GM20000 (cell line): Measurements from ENCODE around the gene SRRM5.

ENCODE experiments used
- DNase-seq: peaks from one replicate; pipeline ENCODE4 v3.0.0; 2012; ENCODE audit warnings: low spot score
- TF ChIP-seq, protein P1 (sequence below): IDR thresholded peaks from 2 replicates; pipeline ENCODE4 v1.5.1; 2012; ENCODE audit warnings: mild to moderate bottlenecking, control low read depth; ENCODE audit errors: extremely low read depth, missing control alignments

SRRM5 gene, protein sequence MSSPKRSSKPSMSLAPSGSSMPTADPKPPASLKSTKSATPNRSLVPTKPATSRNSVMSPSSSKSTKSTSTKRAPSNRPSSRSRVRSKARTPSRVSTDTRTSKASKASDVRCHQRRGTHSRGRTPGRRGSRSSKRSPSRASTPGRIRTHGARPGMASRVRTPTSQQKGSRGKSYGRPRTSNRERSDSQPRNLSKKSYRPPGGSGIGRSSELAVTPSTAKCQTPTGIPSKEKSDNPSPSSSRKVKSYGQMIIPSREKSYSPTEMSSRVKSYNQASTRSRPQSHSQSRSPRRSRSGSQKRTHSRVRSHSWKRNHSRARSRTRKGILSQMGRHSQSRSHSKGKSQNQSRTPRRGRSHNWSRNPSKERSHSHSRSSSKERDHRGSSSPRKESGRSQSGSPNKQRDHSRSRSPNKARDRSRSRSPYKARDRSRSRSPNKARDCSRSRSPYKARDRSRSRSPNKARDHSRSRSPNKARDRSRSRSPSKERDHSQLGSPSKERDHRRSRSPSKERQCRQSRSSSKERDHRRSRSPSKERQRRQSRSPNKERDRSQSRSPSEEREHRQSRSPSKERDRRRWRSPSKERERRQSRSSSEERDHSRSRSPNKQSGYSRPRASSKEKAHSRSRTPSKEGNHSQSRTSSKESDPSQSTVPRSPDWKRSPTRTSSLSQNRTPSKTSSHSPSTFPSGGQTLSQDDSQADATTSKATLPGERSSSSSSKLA

DNA sequence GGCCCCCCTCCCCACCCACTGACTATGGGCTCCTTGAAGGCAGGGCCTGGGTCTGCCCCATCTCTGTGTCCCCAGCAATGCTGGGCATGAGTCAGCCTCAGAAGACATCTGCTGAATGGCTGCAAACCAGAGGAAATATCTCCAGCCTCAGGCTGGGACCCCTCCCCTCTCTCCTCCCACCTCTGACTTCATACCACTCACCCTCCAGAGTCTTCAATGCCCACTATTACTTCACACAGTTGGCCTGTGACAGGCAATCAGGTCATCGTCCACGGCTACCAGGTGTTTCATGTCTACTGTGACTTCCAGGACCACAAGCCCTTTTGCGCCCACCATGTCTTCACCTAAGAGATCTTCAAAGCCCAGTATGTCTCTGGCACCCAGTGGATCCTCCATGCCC is at the start of gene SRRM5:
SRRM5 (plus strand) TSS at position 301 of the 400 bp plus-strand sequence; CDS start at position 335, 34 bp downstream.
- DNase-seq = no peak
- TF ChIP-seq, protein P1, sequence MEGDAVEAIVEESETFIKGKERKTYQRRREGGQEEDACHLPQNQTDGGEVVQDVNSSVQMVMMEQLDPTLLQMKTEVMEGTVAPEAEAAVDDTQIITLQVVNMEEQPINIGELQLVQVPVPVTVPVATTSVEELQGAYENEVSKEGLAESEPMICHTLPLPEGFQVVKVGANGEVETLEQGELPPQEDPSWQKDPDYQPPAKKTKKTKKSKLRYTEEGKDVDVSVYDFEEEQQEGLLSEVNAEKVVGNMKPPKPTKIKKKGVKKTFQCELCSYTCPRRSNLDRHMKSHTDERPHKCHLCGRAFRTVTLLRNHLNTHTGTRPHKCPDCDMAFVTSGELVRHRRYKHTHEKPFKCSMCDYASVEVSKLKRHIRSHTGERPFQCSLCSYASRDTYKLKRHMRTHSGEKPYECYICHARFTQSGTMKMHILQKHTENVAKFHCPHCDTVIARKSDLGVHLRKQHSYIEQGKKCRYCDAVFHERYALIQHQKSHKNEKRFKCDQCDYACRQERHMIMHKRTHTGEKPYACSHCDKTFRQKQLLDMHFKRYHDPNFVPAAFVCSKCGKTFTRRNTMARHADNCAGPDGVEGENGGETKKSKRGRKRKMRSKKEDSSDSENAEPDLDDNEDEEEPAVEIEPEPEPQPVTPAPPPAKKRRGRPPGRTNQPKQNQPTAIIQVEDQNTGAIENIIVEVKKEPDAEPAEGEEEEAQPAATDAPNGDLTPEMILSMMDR = no peak

DNA sequence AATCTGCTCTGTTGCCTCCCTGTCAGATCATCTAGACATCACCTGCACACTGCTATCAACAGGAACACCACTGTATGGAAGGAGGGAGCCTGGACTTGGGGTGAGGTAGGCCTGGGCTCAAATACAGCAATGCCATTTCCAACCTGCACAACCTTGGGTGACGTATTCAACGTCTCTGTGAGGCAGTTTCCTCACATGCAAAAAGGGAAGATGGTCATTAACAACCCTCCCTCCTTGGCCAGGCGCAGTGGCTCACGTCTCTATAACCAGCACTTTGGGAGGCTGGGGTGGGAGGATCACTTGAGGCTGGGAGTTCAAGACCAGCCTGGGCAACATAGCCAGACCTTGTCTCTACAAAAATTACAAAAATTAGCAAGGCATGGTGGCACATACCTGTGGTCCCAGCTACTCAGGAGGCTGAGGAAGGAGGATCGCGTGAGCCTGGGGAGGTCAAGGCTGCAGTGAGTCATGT is 49.6 kb upstream of the SRRM5 start:
- DNase-seq = no peak
- TF ChIP-seq, protein P1 = no peak

DNA sequence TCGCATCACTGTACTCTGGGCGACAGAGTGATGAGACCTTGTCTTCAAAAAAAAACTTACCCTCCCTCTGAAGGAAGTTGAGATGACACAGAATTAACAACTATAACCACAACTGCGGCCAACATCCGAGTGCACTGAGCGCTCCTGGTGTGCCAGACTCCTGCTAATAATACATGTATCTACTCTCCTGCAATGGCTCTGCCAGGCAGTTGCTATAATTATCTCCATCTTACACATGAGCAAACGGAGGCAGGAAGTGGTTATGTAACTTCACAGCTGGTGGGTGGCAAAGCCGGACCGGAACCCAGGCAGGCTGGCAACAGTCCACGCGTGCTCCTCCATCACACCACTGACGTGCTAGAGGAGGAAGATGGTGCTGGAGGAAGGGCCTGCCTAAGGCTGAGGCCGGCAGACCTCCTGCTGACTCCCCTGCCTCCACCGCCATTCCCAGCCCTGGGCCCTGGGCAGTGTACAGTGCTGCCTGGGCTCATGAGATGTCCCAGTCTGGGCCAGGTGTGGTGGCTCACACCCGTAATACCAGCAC is 49.1 kb upstream of the SRRM5 start:
- no peak for DNase-seq

DNA sequence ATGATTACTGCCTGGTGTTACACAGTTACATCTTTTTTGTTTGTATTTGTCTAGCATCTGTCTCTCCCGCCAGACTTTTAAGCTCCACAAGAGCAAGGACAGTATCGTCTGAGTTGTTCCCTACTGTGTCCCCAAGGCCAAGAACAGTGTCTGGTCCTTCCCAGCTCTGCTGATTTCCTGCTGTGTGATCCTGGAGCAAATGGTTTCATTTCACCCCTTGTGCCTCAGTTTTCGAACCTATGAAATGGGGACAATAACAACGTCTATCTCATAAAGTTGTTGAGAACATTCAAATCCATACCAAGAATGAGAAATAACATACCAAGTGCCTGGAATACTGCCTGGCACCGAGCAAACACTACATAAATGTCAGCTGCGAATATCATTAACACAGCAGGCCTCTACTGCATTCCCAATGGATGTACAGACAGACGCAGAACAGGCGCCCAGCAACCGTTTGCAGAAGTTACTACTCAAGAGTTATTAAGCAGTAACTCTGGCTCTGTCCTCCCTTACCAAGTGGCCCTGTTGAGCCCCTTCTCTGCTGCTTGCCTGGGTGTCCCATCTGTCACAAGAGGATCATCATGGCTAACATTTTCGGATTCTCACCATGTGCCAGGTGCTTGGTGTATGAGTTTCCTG is 48.0 kb upstream of the SRRM5 start:
- TF ChIP-seq, protein P1 = no peak
- DNase-seq = no peak

More for the DNA sequence above, 49.1 kb upstream of the SRRM5 start:
- TF ChIP-seq, protein P1 = no peak

DNA sequence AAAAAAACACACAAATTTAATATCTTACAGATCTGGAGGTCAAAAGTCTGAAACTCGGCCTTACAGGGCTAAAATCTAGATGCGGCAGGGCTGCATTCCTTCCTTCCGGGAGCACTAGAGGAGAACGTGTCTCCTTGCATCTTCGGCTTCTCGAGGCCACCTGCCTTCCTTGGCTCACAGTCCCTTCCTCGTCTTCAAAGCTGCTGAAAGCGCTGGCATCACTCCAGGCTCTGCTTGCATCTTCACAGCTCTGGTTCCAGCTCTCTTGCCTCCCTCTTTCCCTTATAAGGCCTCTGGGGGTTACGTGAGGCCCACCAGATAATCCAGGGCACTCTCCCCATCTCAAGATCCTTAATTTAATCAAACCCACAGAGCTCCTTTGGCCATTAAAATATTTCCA is 47.1 kb upstream of the SRRM5 start:
- TF ChIP-seq, protein P1 = no peak
- no peak for DNase-seq

DNA sequence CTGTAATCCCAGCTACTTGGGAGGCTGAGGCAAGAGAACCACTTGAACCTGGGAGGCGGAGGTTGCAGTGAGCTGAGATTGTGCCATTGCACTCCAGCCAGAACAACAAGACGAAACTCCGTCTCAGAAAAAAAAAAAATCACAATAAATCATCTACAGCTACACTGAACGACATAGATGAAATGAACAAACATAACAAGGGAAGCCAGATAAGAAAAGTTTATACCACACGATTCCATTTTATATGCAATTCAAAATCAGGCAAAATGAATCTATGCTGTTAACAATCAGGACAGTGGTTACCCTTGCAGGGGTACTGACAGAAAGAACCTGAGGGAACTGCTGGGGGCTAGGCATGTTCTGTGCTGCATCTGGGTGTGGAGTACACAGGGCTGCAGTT is 42.2 kb upstream of the SRRM5 start:
- TF ChIP-seq, protein P1 = no peak
- DNase-seq = no peak
